H1 (cell line): Measurements from ENCODE around the gene DCP1A. TPM values are rescaled to one million over a fixed set of nuclear protein-coding genes. Genes with fewer than 3 reads are reported as not detected.

Source experiments
- CTCF ChIA-PET: fragments of 300-600 bp; sonication (Branson Sonifier 250); formaldehyde crosslinking; loops from one replicate; lab custom pipeline; 2021; ENCODE audit not compliant: partially characterized antibody; lab: Charles Lee
- POLR2A ChIA-PET: fragments of 300-600 bp; sonication (Branson Sonifier 250); formaldehyde crosslinking; loops from one replicate; lab custom pipeline; 2021; ENCODE audit warnings: inconsistent platforms; ENCODE audit not compliant: partially characterized antibody; lab: Charles Lee
- DNase-seq, 2 experiments: peaks; one replicate each; pipeline versions ENCODE4 v3.0.0 to v3.0.0-alpha.2; 2010 to 2022; ENCODE audit warnings: low spot score in 2 of 2, low read depth in 1 of 2, mixed read lengths in 1 of 2
- FAIRE-seq: peaks from 2 replicates; lab custom pipeline; 2011; peaks lifted over from hg19 to GRCh38; lab: Jason Lieb, UNC
- H2AFZ ChIP-seq: 2 replicates; pipeline ENCODE4 v1.8.1; 2012; ENCODE audit warnings: low read length, inconsistent platforms
- H2AK5ac ChIP-seq: 2 replicates; pipeline ENCODE4 v1.6.1; 2013; ENCODE audit warnings: low read depth, low read length
- H2BK120ac ChIP-seq: replicated peaks from 2 replicates; pipeline ENCODE3; 2013; ENCODE audit warnings: low read depth, low read length, inconsistent platforms
- H2BK12ac ChIP-seq: 2 replicates; pipeline ENCODE4 v1.6.1; 2013; ENCODE audit warnings: low read depth, low read length
- H2BK15ac ChIP-seq: 2 replicates; pipeline ENCODE4 v1.6.1; 2013; ENCODE audit warnings: low read length
- H2BK20ac ChIP-seq: 2 replicates; pipeline ENCODE4 v1.6.1; 2013; ENCODE audit warnings: low read length
- H2BK5ac ChIP-seq: 2 replicates; pipeline ENCODE4 v1.6.1; 2013; ENCODE audit warnings: low read depth, low read length
- H3K14ac ChIP-seq: 2 replicates; pipeline ENCODE4 v1.6.1; 2013; ENCODE audit warnings: inconsistent platforms; ENCODE audit not compliant: insufficient read length
- H3K18ac ChIP-seq: 2 replicates; pipeline ENCODE4 v1.6.1; 2013; ENCODE audit warnings: low read length; ENCODE audit errors: extremely low read depth
- H3K23ac ChIP-seq: 2 replicates; pipeline ENCODE4 v1.6.1; 2013; ENCODE audit warnings: inconsistent platforms; ENCODE audit not compliant: insufficient read length
- H3K23me2 ChIP-seq: 2 replicates; pipeline ENCODE4 v1.6.1; 2013; ENCODE audit warnings: low read depth, low read length
- H3K27ac ChIP-seq: 2 replicates; pipeline ENCODE4 v1.6.1; 2011; ENCODE audit warnings: low read depth, low read length, inconsistent platforms
- H3K27me3 ChIP-seq, 4 experiments: replicated peaks in 1 of 4; 1 replicate in 1 of 4; 2 replicates in 3 of 4; pipeline versions ENCODE4 v1.6.1 to v1.8.1; 2011 to 2013; ENCODE audit warnings: low read length in 3 of 4, mild to moderate bottlenecking in 3 of 4, inconsistent platforms in 2 of 4, mixed read lengths in 2 of 4, moderate library complexity in 1 of 4; ENCODE audit not compliant: control insufficient read depth in 3 of 4, insufficient read depth in 3 of 4; ENCODE audit errors: extremely low read depth in 1 of 4
- H3K36me3 ChIP-seq, 4 experiments: 2 replicates each; pipeline versions ENCODE4 v1.6.1 to v1.8.1; 2011 to 2013; ENCODE audit warnings: mild to moderate bottlenecking in 4 of 4, low read length in 3 of 4, moderate library complexity in 2 of 4, control low read depth in 1 of 4, inconsistent platforms in 1 of 4; ENCODE audit not compliant: insufficient read depth in 4 of 4, control insufficient read depth in 2 of 4
- H3K4ac ChIP-seq: replicated peaks from 2 replicates; pipeline ENCODE3; 2013; ENCODE audit warnings: low read length, low read depth, mixed read lengths, inconsistent platforms; ENCODE audit not compliant: insufficient read length
- H3K4me1 ChIP-seq, 4 experiments: replicated peaks in 1 of 4; 1 replicate in 1 of 4; 2 replicates in 3 of 4; pipeline versions ENCODE4 v1.6.1 to v1.8.1; 2011 to 2013; ENCODE audit warnings: low read length in 3 of 4, inconsistent platforms in 2 of 4, mixed read lengths in 1 of 4; ENCODE audit not compliant: insufficient read depth in 4 of 4, control insufficient read depth in 3 of 4
- H3K4me2 ChIP-seq, 2 experiments: 2 replicates each; pipeline versions ENCODE4 v1.6.1 to v1.8.1; 2011 to 2013; ENCODE audit warnings: low read depth in 2 of 2, low read length in 2 of 2, control low read depth in 1 of 2, inconsistent platforms in 1 of 2, mild to moderate bottlenecking in 1 of 2; ENCODE audit not compliant: insufficient read depth in 1 of 2
- H3K4me3 ChIP-seq, 4 experiments: fragments of 200-600, 300-600 bp in 1 of 4; sonication (generic), shearing (Covaris generic), sonication (Bioruptor Twin) in 1 of 4; 2 replicates each; pipeline versions ENCODE4 v1.5.1 to v1.8.1; 2011 to 2016; ENCODE audit warnings: low read length in 4 of 4, low read depth in 3 of 4, control low read depth in 2 of 4, inconsistent platforms in 2 of 4, mild to moderate bottlenecking in 2 of 4, mixed read lengths in 1 of 4, moderate library complexity in 1 of 4; ENCODE audit not compliant: insufficient read depth in 2 of 4; ENCODE audit errors: extremely low read depth in 1 of 4
- H3K56ac ChIP-seq: replicated peaks from 2 replicates; pipeline ENCODE3; 2013; ENCODE audit warnings: low read depth, mild to moderate bottlenecking, mixed read lengths, low read length, inconsistent platforms; ENCODE audit not compliant: insufficient read length
- H3K79me1 ChIP-seq: 2 replicates; pipeline ENCODE4 v1.6.1; 2013; ENCODE audit warnings: low read depth, low read length, control low read depth
- H3K79me2 ChIP-seq, 2 experiments: 2 replicates each; pipeline versions ENCODE4 v1.6.1 to v1.8.1; 2012 to 2013; ENCODE audit warnings: low read length in 2 of 2, mild to moderate bottlenecking in 2 of 2, inconsistent platforms in 1 of 2; ENCODE audit not compliant: insufficient read depth in 2 of 2, control insufficient read depth in 1 of 2
- H3K9ac ChIP-seq, 4 experiments: replicated peaks in 1 of 4; 1 replicate in 1 of 4; 2 replicates in 3 of 4; pipeline versions ENCODE4 v1.6.1 to v1.8.1; 2011 to 2013; ENCODE audit warnings: low read depth in 3 of 4, low read length in 3 of 4, control low read depth in 2 of 4, mild to moderate bottlenecking in 2 of 4, moderate library complexity in 2 of 4, inconsistent platforms in 1 of 4; ENCODE audit errors: extremely low read depth in 1 of 4
- H3K9me3 ChIP-seq, 2 experiments: 2 replicates each; pipeline versions ENCODE4 v1.6.1 to v1.8.1; 2012 to 2013; ENCODE audit warnings: mild to moderate bottlenecking in 2 of 2, moderate library complexity in 2 of 2, control low read depth in 1 of 2, inconsistent platforms in 1 of 2, low read depth in 1 of 2, low read length in 1 of 2, mixed read lengths in 1 of 2; ENCODE audit not compliant: insufficient read depth in 2 of 2
- H4K20me1 ChIP-seq, 2 experiments: replicated peaks in 1 of 2; 2 replicates each; pipeline versions ENCODE3 to v1.8.1; 2011 to 2013; ENCODE audit warnings: inconsistent platforms in 2 of 2, low read length in 2 of 2, mild to moderate bottlenecking in 1 of 2; ENCODE audit not compliant: insufficient read depth in 2 of 2, control insufficient read depth in 1 of 2
- H4K5ac ChIP-seq: 2 replicates; pipeline ENCODE4 v1.6.1; 2013; ENCODE audit warnings: low read length, low read depth, mixed read lengths, inconsistent platforms; ENCODE audit not compliant: insufficient read length
- H4K8ac ChIP-seq: 2 replicates; pipeline ENCODE4 v1.8.0; 2013; ENCODE audit warnings: mild to moderate bottlenecking, moderate library complexity, low read length, inconsistent platforms; ENCODE audit not compliant: insufficient read depth; ENCODE audit errors: extremely low read depth
- H4K91ac ChIP-seq: replicated peaks from 2 replicates; pipeline ENCODE3; 2013; ENCODE audit warnings: low read length, mixed read lengths, inconsistent platforms; ENCODE audit not compliant: insufficient read length
- CTBP2 ChIP-seq: IDR thresholded peaks from 2 replicates; pipeline ENCODE4 v1.7.0; 2011; ENCODE audit warnings: borderline replicate concordance, mild to moderate bottlenecking, moderate library complexity, mixed read lengths, low read length; ENCODE audit not compliant: insufficient read depth, insufficient read length
- WGBS, 2 experiments: shearing (Covaris generic) in 1 of 2; methylation state at CpG; one replicate each; pipeline versions ENCODE4 v1.1.6 to v1.1.7; 2013 to 2015; ENCODE audit warnings: low lambda C conversion rate in 2 of 2, mixed read lengths in 2 of 2, inconsistent platforms in 1 of 2, low coverage in 1 of 2, missing lambda C conversion rate in 1 of 2; ENCODE audit not compliant: insufficient replicate concordance in 2 of 2, insufficient coverage in 1 of 2, insufficient read length in 1 of 2; ENCODE audit errors: extremely low coverage in 1 of 2, missing lambda C conversion rate in 1 of 2; 5-methylcytosine and 5-hydroxymethylcytosine counted together
- polyA plus RNA-seq, 7 experiments: library from polyadenylated mRNA; depleted of rRNA in 3 of 7; stranded (reverse) in 5 of 7; unstranded in 2 of 7; fragments of >200 nt in 5 of 7; fragments of 200-250 nt in 2 of 7; gene quantifications; 1 replicate in 5 of 7; 2 replicates in 1 of 7; 4 replicates in 1 of 7; pipeline versions ENCODE4 v1.2.1 to v1.2.3, GENCODE V29; 2011 to 2013; ENCODE audit warnings: missing spikeins in 2 of 7, mixed read lengths in 2 of 7
- total RNA-seq: library from RNA; stranded (reverse); fragmentation: NEBNext Ultra II Directional; extraction: Animal tissue kit (Norgen Biotek cat#: 25700); gene quantifications from 2 replicates; pipeline ENCODE4 v1.2.1, GENCODE V29; 2021

The DCP1A gene
- total and polyA plus RNA-seq, 2 of the 8 experiments (the other 6 are each of a cell fraction or from before 2014, with no cell fraction given): 13.2 to 15.9 TPM

GRCh38 chr3:53263907-53264306, 83.4 kb downstream of the DCP1A start:
- Histone ChIP-seq H3K56ac (no peak overlapping the region), H2AFZ (no peak overlapping the region), H2BK12ac (no peak overlapping the region), H2BK15ac (no peak overlapping the region), H3K23ac (no peak overlapping the region), H2BK5ac (no peak overlapping the region), H3K23me2 (no peaks in the 10 kb centered on the region), H3K18ac (no peak overlapping the region), H3K79me1 (no peaks in the 10 kb centered on the region), H3K9ac (no peak overlapping the region), H2AK5ac (no peak overlapping the region), H4K91ac (no peak overlapping the region), H3K14ac (no peak overlapping the region), H3K27ac (no peak overlapping the region), H3K9me3 (no peaks in the 10 kb centered on the region), H3K79me2 (no peaks in the 10 kb centered on the region), H3K36me3 (no peaks in the 10 kb centered on the region), H2BK20ac (no peak overlapping the region), H4K20me1 (no peaks in the 10 kb centered on the region), H4K8ac (no peak overlapping the region), H3K27me3 (no peaks in the 10 kb centered on the region), H3K4me1 (peaks cover 0 to 16% (median 11%) of the 10 kb centered on the region in 4 experiments; a peak in 6 of 7 replicates), H3K4ac (no peak overlapping the region), H2BK120ac (no peak overlapping the region), H4K5ac (no peak overlapping the region), H3K4me3 (no peak overlapping the region), H3K4me2 (no peak overlapping the region)
- ChIA-PET CTCF (interaction anchor here (0.9 to 1.5 kb wide), 2 partner anchors 12 to 36 kb away, joined by 4 to 6 read pairs; no protein-coding TSS in a partner anchor), POLR2A (interaction anchor here (1.2 kb wide), 1 partner anchor 12 kb away, joined by 5 read pairs; no protein-coding TSS in a partner anchor)
- WGBS, 2 experiments: 90% methylated on average over 4 of the region's 4 CpGs; no CpG with 5 or more reads in 1 of the 2 experiments
- FAIRE-seq (no peak), DNase-seq (no peak)
- TF ChIP-seq CTBP2: no peak
